Gastroesophageal sphincter (tissue), 3 donors: Measurements from ENCODE around the gene ALDH1A3.

Experiments used
- CTCF ChIP-seq, 4 experiments: fragments of 200-600 bp in 2 of 4; fragments of 450-650 bp in 2 of 4; sonication (generic) in 1 of 4; IDR thresholded peaks; one replicate each; pipeline ENCODE4 v1.5.1; 2017 to 2019; ENCODE audit warnings: antibody characterized with exemption in 4 of 4, mild to moderate bottlenecking in 2 of 4, moderate library complexity in 2 of 4
- EP300 ChIP-seq: sonication (generic); formaldehyde crosslinking; IDR thresholded peaks from one replicate; pipeline ENCODE4 v1.6.1; 2017; ENCODE audit warnings: antibody characterized with exemption, mild to moderate bottlenecking
- POLR2A ChIP-seq, 2 donors: fragments of 450-650 bp; IDR thresholded peaks; one replicate each; pipeline ENCODE4 v1.6.1; 2017; ENCODE audit warnings: antibody characterized with exemption in 2 of 2, mild to moderate bottlenecking in 2 of 2, moderate library complexity in 1 of 2

GRCh38 chr15:100863796-100864267 lies 15.8 kb upstream of the ALDH1A3 start:
- no peak for TF ChIP-seq CTCF (IDR thresholded peaks at IDR 0.05)
- TF ChIP-seq POLR2A (IDR thresholded peaks at IDR 0.05): no peak
- TF ChIP-seq EP300: no peak
